Panc1 (cell line): Measurements from ENCODE around the gene CADPS2. TPM values are rescaled to one million over a fixed set of nuclear protein-coding genes. Genes with fewer than 3 reads are reported as not detected.

ENCODE experiments used
- ATAC-seq: fragments of 200-7000 bp; cut with Tn5 transposase; 2 replicates; pipeline ENCODE4 v1.9.1; 2020; ENCODE audit warnings: mild to moderate bottlenecking, moderate library complexity
- BruUV-seq: library from RNA; stranded (reverse); fragments of 400-500 nt; replicated peaks from 2 replicates; lab custom pipeline; 2021; lab: Mats Ljungman, UMichigan
- CTCF ChIA-PET: fragments of 300-600 bp; sonication (Branson Sonifier 250); formaldehyde crosslinking; loops from one replicate; lab custom pipeline; 2022; ENCODE audit warnings: antibody characterized with exemption; lab: Charles Lee
- POLR2A ChIA-PET: fragments of 300-600 bp; sonication (Branson Sonifier 250); formaldehyde crosslinking; loops from one replicate; lab custom pipeline; 2022; ENCODE audit warnings: antibody characterized with exemption; lab: Charles Lee
- DNase-seq: peaks from one replicate; pipeline ENCODE4 v3.0.0-alpha.2; 2010; ENCODE audit warnings: low read depth, low spot score
- H3K27ac ChIP-seq: 2 replicates; pipeline ENCODE4 v1.5.1; 2011; ENCODE audit warnings: mild to moderate bottlenecking, low read length, inconsistent platforms
- H3K27me3 ChIP-seq: fragments of 200-500 bp; sonication (Bioruptor generic); 2 replicates; pipeline ENCODE4 v1.6.0; 2014; ENCODE audit warnings: low read length, inconsistent platforms; ENCODE audit not compliant: control insufficient read depth, insufficient read depth
- H3K36me3 ChIP-seq: fragments of 200-500 bp; sonication (Bioruptor generic); 2 replicates; pipeline ENCODE4 v1.5.1; 2014; ENCODE audit warnings: inconsistent platforms, mild to moderate bottlenecking, low read length, moderate library complexity; ENCODE audit not compliant: control insufficient read depth, insufficient read depth
- H3K4me1 ChIP-seq: 2 replicates; pipeline ENCODE4 v1.5.1; 2011; ENCODE audit warnings: inconsistent platforms, mild to moderate bottlenecking, low read length, moderate library complexity; ENCODE audit not compliant: control insufficient read depth, insufficient read depth
- H3K4me3 ChIP-seq, 2 experiments: 2 replicates each; pipeline ENCODE4 v1.5.1; 2011 to 2012; ENCODE audit warnings: low read depth in 2 of 2, low read length in 2 of 2, mild to moderate bottlenecking in 2 of 2, inconsistent platforms in 1 of 2, moderate library complexity in 1 of 2
- H3K9me3 ChIP-seq: fragments of 200-500 bp; sonication (Bioruptor generic); 2 replicates; pipeline ENCODE4 v1.5.1; 2014; ENCODE audit warnings: low read depth, mild to moderate bottlenecking, inconsistent platforms, low read length, moderate library complexity; ENCODE audit not compliant: control insufficient read depth, insufficient read depth
- POLR2AphosphoS5 ChIP-seq: IDR thresholded peaks from 2 replicates; pipeline ENCODE4 v1.6.1; 2012; ENCODE audit warnings: mild to moderate bottlenecking, low read depth, low read length, moderate library complexity
- REST ChIP-seq, 2 experiments: IDR thresholded peaks; 2 replicates each; pipeline ENCODE4 v1.6.1; 2011 to 2012; ENCODE audit warnings: low read depth in 2 of 2, control low read depth in 1 of 2, low read length in 1 of 2, mild to moderate bottlenecking in 1 of 2, moderate library complexity in 1 of 2; ENCODE audit not compliant: insufficient read depth in 1 of 2
- SIN3A ChIP-seq: IDR thresholded peaks from 2 replicates; pipeline ENCODE4 v1.6.1; 2012; ENCODE audit warnings: low read depth, mild to moderate bottlenecking, low read length, moderate library complexity, borderline replicate concordance; ENCODE audit not compliant: insufficient read depth
- TCF7L2 ChIP-seq: IDR thresholded peaks from 2 replicates; pipeline ENCODE4 v1.6.1; 2011; ENCODE audit warnings: mild to moderate bottlenecking, low read depth, low read length, inconsistent platforms
- in situ Hi-C: cut with HindIII; loops from 2 replicates; pipeline ENCODE4 v1.10.0; 2016; ENCODE audit warnings: low sequenced_read_pairs, low pct_unique_long_range_greater_than_20kb
- intact Hi-C: fragments of 100-400 bp; cut with micrococcal nuclease; formaldehyde crosslinking; loops from one replicate; pipeline ENCODE4 v1.10.0; 2022; ENCODE audit not compliant: unreplicated experiment
- total RNA-seq: library from RNA; stranded (reverse); gene quantifications from one replicate; pipeline ENCODE4 v1.2.1, GENCODE V29; 2021; ENCODE audit not compliant: unreplicated experiment
- TF ChIP-seq, protein P1 (sequence below): fragments of 450-650 bp; IDR thresholded peaks from 2 replicates; pipeline ENCODE4 v1.5.1; 2017; ENCODE audit warnings: mild to moderate bottlenecking

The CADPS2 gene
- total RNA-seq, 1 experiment from 2014 or later, result 1.6 TPM

GRCh38 chr7:122549578-122549977 is 336.7 kb downstream of the CADPS2 start:
- no peak overlapping the region for H3K4me3 ChIP-seq
- CTCF ChIA-PET, result no interaction called here
- no peak overlapping the region for H3K27ac ChIP-seq
- in situ Hi-C loops, result no loop called here
- DNase-seq, result no peak
- BruUV-seq, result no TSS peak
- no peaks in the 10 kb centered on the region for H3K4me1 ChIP-seq
- no peak for ATAC-seq
- POLR2A ChIA-PET, result no interaction called here
- no peaks in the 10 kb centered on the region; the same call in 1 of the 2 replicates for H3K36me3 ChIP-seq
- intact Hi-C loops, result no loop called here
- no peaks in the 10 kb centered on the region for H3K27me3 ChIP-seq
- H3K9me3 ChIP-seq, result no peaks in the 10 kb centered on the region
- TF ChIP-seq SIN3A (no peak), TCF7L2 (no peak), POLR2AphosphoS5 (no peak), REST (IDR thresholded peaks at IDR 0.05; ENCODE audit: insufficient read depth in 1 of 2, low read depth in 2 of 2, low read length in 1 of 2) (no peak)
- TF ChIP-seq, protein P1, sequence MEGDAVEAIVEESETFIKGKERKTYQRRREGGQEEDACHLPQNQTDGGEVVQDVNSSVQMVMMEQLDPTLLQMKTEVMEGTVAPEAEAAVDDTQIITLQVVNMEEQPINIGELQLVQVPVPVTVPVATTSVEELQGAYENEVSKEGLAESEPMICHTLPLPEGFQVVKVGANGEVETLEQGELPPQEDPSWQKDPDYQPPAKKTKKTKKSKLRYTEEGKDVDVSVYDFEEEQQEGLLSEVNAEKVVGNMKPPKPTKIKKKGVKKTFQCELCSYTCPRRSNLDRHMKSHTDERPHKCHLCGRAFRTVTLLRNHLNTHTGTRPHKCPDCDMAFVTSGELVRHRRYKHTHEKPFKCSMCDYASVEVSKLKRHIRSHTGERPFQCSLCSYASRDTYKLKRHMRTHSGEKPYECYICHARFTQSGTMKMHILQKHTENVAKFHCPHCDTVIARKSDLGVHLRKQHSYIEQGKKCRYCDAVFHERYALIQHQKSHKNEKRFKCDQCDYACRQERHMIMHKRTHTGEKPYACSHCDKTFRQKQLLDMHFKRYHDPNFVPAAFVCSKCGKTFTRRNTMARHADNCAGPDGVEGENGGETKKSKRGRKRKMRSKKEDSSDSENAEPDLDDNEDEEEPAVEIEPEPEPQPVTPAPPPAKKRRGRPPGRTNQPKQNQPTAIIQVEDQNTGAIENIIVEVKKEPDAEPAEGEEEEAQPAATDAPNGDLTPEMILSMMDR, result no peak

DNA sequence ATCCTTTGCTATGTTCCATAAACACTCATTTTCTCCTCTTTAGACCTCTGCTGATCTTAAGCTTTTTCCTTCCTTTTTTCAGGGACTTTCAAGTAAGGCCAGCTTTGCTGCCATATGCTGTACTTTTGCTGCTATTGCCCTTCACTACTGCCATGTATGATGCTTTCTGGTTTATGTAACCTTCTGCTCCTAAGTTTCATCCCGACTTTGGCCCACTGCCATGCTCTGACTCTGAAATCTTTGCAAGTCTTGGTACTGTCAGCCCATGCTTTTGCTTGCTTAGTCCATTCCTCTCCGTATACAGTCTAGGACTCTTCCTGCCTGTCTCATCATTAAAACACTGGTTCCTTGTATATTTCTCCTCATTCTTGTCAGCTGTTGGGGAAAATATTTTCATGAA is 339.8 kb downstream of the CADPS2 start:
- CTCF ChIA-PET, result interaction anchor here (0.7 kb wide), 1 partner anchor 73 kb away, joined by 4 read pairs; no protein-coding TSS in a partner anchor

More for the DNA sequence above, 339.8 kb downstream of the CADPS2 start:
- H3K36me3 ChIP-seq, result no peaks in the 10 kb centered on the region; the same call in 1 of the 2 replicates
- DNase-seq, result no peak
- H3K9me3 ChIP-seq, result no peaks in the 10 kb centered on the region
- POLR2A ChIA-PET, result no interaction called here
- no peak overlapping the region for H3K27ac ChIP-seq
- TF ChIP-seq SIN3A (no peak), TCF7L2 (no peak), POLR2AphosphoS5 (no peak), REST (IDR thresholded peaks at IDR 0.05; ENCODE audit: insufficient read depth in 1 of 2, low read depth in 2 of 2, low read length in 1 of 2) (no peak)
- TF ChIP-seq, protein P1, result no peak
- in situ Hi-C loops (no loop called here), intact Hi-C loops (no loop called here)
- no peak overlapping the region for H3K4me3 ChIP-seq
- no TSS peak for BruUV-seq
- H3K4me1 ChIP-seq, result no peaks in the 10 kb centered on the region
- H3K27me3 ChIP-seq, result no peaks in the 10 kb centered on the region
- no peak for ATAC-seq
